Mesendoderm (in vitro differentiated cells): ENCODE results near the gene PCYOX1L. TPM values are rescaled to one million over a fixed set of nuclear protein-coding genes. Genes with fewer than 3 reads are reported as not detected.
A peak's percentile ranks its signal among the peaks of the same experiment; 100 is the strongest.

Experiments
- DNase-seq: peaks from one replicate; pipeline ENCODE4 v3.0.0; 2013
- H2AK5ac ChIP-seq: 2 replicates; pipeline ENCODE4 v1.6.1; 2013; ENCODE audit warnings: low read length, inconsistent platforms
- H2BK120ac ChIP-seq: 2 replicates; pipeline ENCODE4 v1.6.1; 2013; ENCODE audit warnings: low read depth, mild to moderate bottlenecking, low read length, moderate library complexity, mixed read lengths
- H2BK15ac ChIP-seq: replicated peaks from 2 replicates; pipeline ENCODE4 v1.6.1; 2013; ENCODE audit warnings: low read depth, mild to moderate bottlenecking, moderate library complexity
- H2BK5ac ChIP-seq: 2 replicates; pipeline ENCODE4 v1.6.1; 2013; ENCODE audit warnings: low read length, inconsistent platforms
- H3K18ac ChIP-seq: 2 replicates; pipeline ENCODE4 v1.6.1; 2013; ENCODE audit warnings: mild to moderate bottlenecking, low read length, mixed read lengths
- H3K23ac ChIP-seq: one replicate; pipeline ENCODE4 v1.6.1; 2013; ENCODE audit warnings: low read length
- H3K27ac ChIP-seq: 2 replicates; pipeline ENCODE4 v1.5.1; 2013; ENCODE audit warnings: low read depth, mild to moderate bottlenecking, inconsistent platforms, low read length, moderate library complexity
- H3K27me3 ChIP-seq: 2 replicates; pipeline ENCODE4 v1.6.1; 2013; ENCODE audit warnings: low read length, control low read depth, mild to moderate bottlenecking, inconsistent platforms; ENCODE audit not compliant: insufficient read depth, poor library complexity
- H3K36me3 ChIP-seq: 2 replicates; pipeline ENCODE4 v1.6.1; 2013; ENCODE audit warnings: low read length, inconsistent platforms; ENCODE audit not compliant: control insufficient read depth, insufficient read depth
- H3K4ac ChIP-seq: one replicate; pipeline ENCODE4 v1.6.1; 2013; ENCODE audit warnings: low read depth, mild to moderate bottlenecking, low read length, moderate library complexity
- H3K4me1 ChIP-seq: 2 replicates; pipeline ENCODE4 v1.6.1; 2013; ENCODE audit warnings: low read depth, low read length, inconsistent platforms; ENCODE audit not compliant: control insufficient read depth
- H3K4me2 ChIP-seq: 2 replicates; pipeline ENCODE4 v1.6.1; 2013; ENCODE audit warnings: low read length
- H3K4me3 ChIP-seq: 2 replicates; pipeline ENCODE4 v1.5.1; 2013; ENCODE audit warnings: mild to moderate bottlenecking, low read length
- H3K56ac ChIP-seq: one replicate; pipeline ENCODE4 v1.6.1; 2013; ENCODE audit warnings: low read length
- H3K79me1 ChIP-seq: 2 replicates; pipeline ENCODE4 v1.6.1; 2013; ENCODE audit warnings: low read length, inconsistent platforms
- H3K79me2 ChIP-seq: 2 replicates; pipeline ENCODE4 v1.6.1; 2013; ENCODE audit warnings: mild to moderate bottlenecking, low read length; ENCODE audit not compliant: control insufficient read depth, insufficient read depth
- H3K9ac ChIP-seq: 2 replicates; pipeline ENCODE4 v1.6.1; 2013; ENCODE audit warnings: low read length, inconsistent platforms
- H4K5ac ChIP-seq: one replicate; pipeline ENCODE4 v1.6.1; 2013; ENCODE audit warnings: low read length
- H4K8ac ChIP-seq: one replicate; pipeline ENCODE4 v1.6.1; 2013; ENCODE audit warnings: low read depth, mild to moderate bottlenecking, control low read depth, low read length, moderate library complexity
- WGBS: extraction: QIAGEN DNeasy Blood & Tissue Kit; methylation state at CpG from one replicate; pipeline ENCODE4 v1.1.7; 2013; ENCODE audit warnings: low lambda C conversion rate, missing lambda C conversion rate; ENCODE audit not compliant: insufficient coverage; ENCODE audit errors: extremely low coverage; 5-methylcytosine and 5-hydroxymethylcytosine counted together
- polyA plus RNA-seq, 2 experiments: library from polyadenylated mRNA; stranded (reverse); fragments of 200-250 nt; gene quantifications; one replicate each; pipeline ENCODE4 v1.2.3, GENCODE V29; 2013

PCYOX1L gene
- 1.6 TPM for polyA plus RNA-seq (2013, experiment 1 of 2)
- polyA plus RNA-seq (2013, experiment 2 of 2), result 1.5 TPM

DNA sequence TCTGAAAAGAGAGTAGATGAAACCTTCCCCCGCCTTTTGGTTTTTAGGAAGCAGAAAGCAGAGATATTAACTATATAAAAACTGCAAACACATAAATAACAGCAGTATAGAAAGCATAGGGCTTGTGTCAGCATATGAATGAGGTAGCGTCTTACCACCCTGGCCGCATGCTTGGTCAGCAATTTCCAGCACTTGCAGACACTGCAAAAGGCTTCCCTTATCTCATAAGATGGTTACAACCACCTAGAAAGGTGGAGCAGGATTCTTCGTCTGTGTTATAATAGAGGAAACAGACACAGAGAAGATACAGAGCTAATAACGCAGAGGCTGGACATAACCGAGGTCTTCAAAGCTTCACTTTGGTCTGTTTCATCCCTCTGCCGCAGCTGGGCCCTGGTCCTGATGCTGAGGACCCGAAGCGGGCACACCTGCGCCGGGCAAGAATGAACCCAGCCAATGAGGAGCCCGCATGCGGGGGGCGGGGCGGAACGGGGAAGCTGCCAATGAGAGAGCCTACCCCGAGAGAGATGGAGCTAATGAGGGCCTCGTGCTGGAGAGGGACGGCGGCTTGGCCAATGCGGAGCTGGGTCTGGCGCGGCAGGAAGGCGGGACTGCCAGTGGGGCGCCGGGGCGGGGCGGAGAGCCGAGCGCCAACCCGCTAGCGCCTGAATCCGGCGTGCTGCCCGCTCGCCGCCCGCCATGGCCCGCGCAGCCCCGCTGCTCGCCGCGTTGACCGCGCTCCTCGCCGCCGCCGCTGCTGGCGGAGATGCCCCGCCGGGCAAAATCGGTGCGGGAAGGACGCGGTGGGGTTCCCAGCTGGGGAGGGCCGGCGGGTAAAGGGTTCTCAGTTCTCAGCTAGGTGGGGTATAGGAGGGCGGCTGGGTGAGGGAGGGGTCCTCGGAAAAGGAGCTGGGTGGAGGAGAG is at the start of gene PCYOX1L:
Gene PCYOX1L, plus strand, starts transcription at position 677 of the 924 bp plus-strand sequence. Its CDS starts 23 bp downstream, at position 700.
- WGBS, result no CpG with 5 or more reads among the region's 61 CpGs
- Histone ChIP-seq H3K18ac (no peak within 1 kb of the TSS), H2AK5ac (no peak within 1 kb of the TSS), H2BK15ac (no peak within 1 kb of the TSS), H2BK5ac (no peak within 1 kb of the TSS), H2BK120ac (no peak within 1 kb of the TSS), H3K27me3 (no peaks in the 10 kb centered on the region), H3K9ac (peak within 1 kb of the TSS; percentile 73), H3K79me1 (no peaks in the 10 kb centered on the region), H4K8ac (no peak within 1 kb of the TSS), H3K4me3 (peak within 1 kb of the TSS; percentile 67), H3K36me3 (no peaks in the 10 kb centered on the region), H3K79me2 (no peaks in the 10 kb centered on the region), H3K4ac (no peak within 1 kb of the TSS), H3K4me2 (peak within 1 kb of the TSS; percentile 92), H3K4me1 (no peaks in the 10 kb centered on the region), H3K27ac (no peak within 1 kb of the TSS), H3K56ac (peak within 1 kb of the TSS; percentile 88), H4K5ac (no peak within 1 kb of the TSS), H3K23ac (no peak within 1 kb of the TSS)
- peak; percentile 99 for DNase-seq

DNA sequence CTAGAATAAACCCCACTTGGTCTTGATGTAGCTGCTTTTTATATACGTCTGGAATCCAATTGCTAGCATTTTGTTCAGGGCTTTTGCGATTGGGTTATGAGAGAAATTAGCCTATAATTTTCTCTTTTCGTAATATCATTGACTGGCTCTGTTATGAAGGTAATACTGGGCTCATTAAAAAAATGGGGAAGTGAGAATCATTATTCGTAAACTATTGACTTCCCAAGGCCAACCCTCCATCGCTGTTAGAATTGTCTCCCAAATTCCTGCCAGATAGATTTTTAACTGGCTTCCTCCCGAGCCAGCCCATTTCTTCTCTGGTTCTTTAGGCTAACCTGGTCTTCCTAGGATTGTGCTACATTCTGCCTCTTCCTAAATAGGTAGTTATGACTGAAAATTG is 48.5 kb upstream of the PCYOX1L start:
- Histone ChIP-seq H3K4ac (no peak overlapping the region), H3K27ac (no peak overlapping the region), H3K18ac (no peak overlapping the region), H3K4me3 (no peak overlapping the region), H3K9ac (no peak overlapping the region), H3K4me2 (no peak overlapping the region), H2BK120ac (no peak overlapping the region), H3K36me3 (no peaks in the 10 kb centered on the region), H3K79me2 (no peaks in the 10 kb centered on the region), H2BK5ac (no peak overlapping the region), H3K79me1 (no peaks in the 10 kb centered on the region), H3K27me3 (no peaks in the 10 kb centered on the region), H4K8ac (no peak overlapping the region), H4K5ac (no peak overlapping the region), H2BK15ac (no peak overlapping the region), H3K56ac (no peak overlapping the region), H3K4me1 (peaks cover 2% of the 10 kb centered on the region), H3K23ac (no peak overlapping the region), H2AK5ac (no peak overlapping the region)
- no CpG with 5 or more reads among the region's 6 CpGs for WGBS
- no peak for DNase-seq

DNA sequence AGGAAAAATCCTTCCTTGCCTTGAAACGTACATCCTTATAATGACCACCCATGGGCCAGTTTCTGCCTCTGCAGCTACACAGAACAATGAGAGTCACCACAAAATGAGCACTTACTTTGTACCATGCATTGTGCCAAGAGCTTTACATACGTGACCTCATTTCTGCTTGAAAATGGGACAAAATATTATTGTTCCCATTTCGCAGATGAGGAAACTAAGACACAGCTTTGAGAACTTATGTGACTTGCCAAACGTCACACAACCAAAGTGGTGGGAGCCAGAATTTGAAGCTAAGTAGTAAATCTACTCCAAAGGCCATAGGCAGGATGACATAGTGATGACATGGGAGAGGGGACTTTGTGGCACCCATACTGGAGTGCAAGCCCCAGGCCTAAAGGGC is 47.4 kb upstream of the PCYOX1L start:
- H3K36me3 ChIP-seq, result no peaks in the 10 kb centered on the region
- H3K4me1 ChIP-seq, result peaks cover 2% of the 10 kb centered on the region
- WGBS, result no CpG with 5 or more reads among the region's 4 CpGs
- H3K79me1 ChIP-seq, result no peaks in the 10 kb centered on the region
- no peak overlapping the region for H2BK15ac ChIP-seq
- no peak overlapping the region for H3K4me3 ChIP-seq
- no peak overlapping the region for H3K27ac ChIP-seq
- no peak overlapping the region for H3K23ac ChIP-seq
- no peak overlapping the region for H3K4ac ChIP-seq
- no peak for DNase-seq
- H3K18ac ChIP-seq, result no peak overlapping the region
- H4K8ac ChIP-seq, result no peak overlapping the region
- H3K27me3 ChIP-seq, result no peaks in the 10 kb centered on the region
- no peak overlapping the region for H3K56ac ChIP-seq
- H2BK5ac ChIP-seq, result no peak overlapping the region
- no peak overlapping the region for H4K5ac ChIP-seq
- no peaks in the 10 kb centered on the region for H3K79me2 ChIP-seq
- H3K9ac ChIP-seq, result no peak overlapping the region
- no peak overlapping the region for H2AK5ac ChIP-seq
- no peak overlapping the region for H3K4me2 ChIP-seq
- no peak overlapping the region for H2BK120ac ChIP-seq

GRCh38 chr5:149310947-149311658 is 46.7 kb upstream of the PCYOX1L start:
- no peak overlapping the region for H2BK5ac ChIP-seq
- no peak overlapping the region for H3K9ac ChIP-seq
- no peak overlapping the region for H2AK5ac ChIP-seq
- H3K4me2 ChIP-seq, result no peak overlapping the region
- H3K56ac ChIP-seq, result peak overlapping the region; percentile 1
- H2BK15ac ChIP-seq, result no peak overlapping the region
- peak; percentile 90 for DNase-seq
- no peak overlapping the region for H3K27ac ChIP-seq
- no peak overlapping the region for H3K4me3 ChIP-seq
- no peaks in the 10 kb centered on the region for H3K79me2 ChIP-seq
- no peak overlapping the region for H3K18ac ChIP-seq
- no peaks in the 10 kb centered on the region for H3K79me1 ChIP-seq
- H4K8ac ChIP-seq, result no peak overlapping the region
- H3K27me3 ChIP-seq, result no peaks in the 10 kb centered on the region
- H3K23ac ChIP-seq, result no peak overlapping the region
- H3K4me1 ChIP-seq, result peaks cover 2% of the 10 kb centered on the region
- H2BK120ac ChIP-seq, result no peak overlapping the region
- H4K5ac ChIP-seq, result no peak overlapping the region
- H3K36me3 ChIP-seq, result no peaks in the 10 kb centered on the region
- H3K4ac ChIP-seq, result no peak overlapping the region
- no CpG with 5 or more reads among the region's 10 CpGs for WGBS

DNA sequence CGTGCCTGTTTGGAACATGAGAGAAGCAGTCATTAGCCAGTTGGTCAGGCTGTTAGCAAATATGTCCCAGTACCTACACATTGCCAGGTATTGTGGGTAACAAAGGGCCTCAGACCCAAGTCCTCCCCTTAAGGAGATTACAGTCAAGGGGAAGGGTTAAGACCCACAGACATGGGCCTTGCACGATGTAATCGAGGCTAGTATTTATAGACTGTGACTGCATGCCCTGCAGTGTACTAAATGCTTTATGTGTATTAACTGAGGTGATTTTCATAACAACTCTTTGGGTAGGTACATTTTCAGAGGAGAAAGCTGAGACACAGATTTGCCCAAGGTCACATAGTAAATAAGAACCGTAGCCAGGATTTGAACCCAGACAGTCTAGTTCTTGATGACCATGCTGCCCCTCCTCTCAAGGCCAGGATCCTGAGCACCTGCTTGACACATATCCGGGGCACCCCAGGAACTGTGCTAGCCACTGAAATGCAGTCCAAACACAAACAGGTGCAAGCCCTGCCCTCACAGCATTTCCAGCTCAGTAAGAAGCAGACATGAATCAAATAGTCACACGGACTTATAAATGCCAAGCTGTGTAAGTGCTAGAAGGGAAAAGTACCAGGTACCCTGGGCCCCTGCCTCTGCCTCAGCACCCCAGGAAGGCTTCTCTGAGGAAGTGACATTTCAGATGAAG is 44.5 kb upstream of the PCYOX1L start:
- H3K79me2 ChIP-seq, result no peaks in the 10 kb centered on the region
- DNase-seq, result no peak
- no CpG with 5 or more reads among the region's 6 CpGs for WGBS

More for the DNA sequence above, 44.5 kb upstream of the PCYOX1L start:
- Histone ChIP-seq H4K8ac (no peak overlapping the region), H3K18ac (no peak overlapping the region), H3K56ac (no peak overlapping the region), H4K5ac (no peak overlapping the region), H3K9ac (no peak overlapping the region), H2AK5ac (no peak overlapping the region), H3K4me1 (peaks cover 2% of the 10 kb centered on the region), H3K4me2 (no peak overlapping the region), H3K27ac (no peak overlapping the region), H3K23ac (no peak overlapping the region), H3K27me3 (no peaks in the 10 kb centered on the region), H3K79me1 (no peaks in the 10 kb centered on the region), H2BK15ac (no peak overlapping the region), H2BK5ac (no peak overlapping the region), H3K4ac (no peak overlapping the region), H3K4me3 (no peak overlapping the region), H3K36me3 (no peaks in the 10 kb centered on the region), H2BK120ac (no peak overlapping the region)
